ENCODE results near the gene ICAM1.

Gene ICAM1

GRCh38 chr19:10295305-10295846, 24.5 kb downstream of the ICAM1 start:
- DNase-seq: peak; percentile 61

- no peak for DNase-seq
These were observed 25.1 kb downstream of the ICAM1 start for GRCh38 chr19:10295847-10296591.

GRCh38 chr19:10299545-10300458, 28.9 kb downstream of the ICAM1 start:
- DNase-seq: no peak

- no peak for DNase-seq
These were observed 34.4 kb downstream of the ICAM1 start for GRCh38 chr19:10305139-10305806.

- DNase-seq: no peak
These were observed 35.4 kb downstream of the ICAM1 start for GRCh38 chr19:10306327-10306726.

GRCh38 chr19:10309423-10309822, 38.5 kb downstream of the ICAM1 start, which contains the start of gene ZGLP1:
Gene ZGLP1, minus strand, starts transcription at chr19:10309815.
- no peak for DNase-seq

GRCh38 chr19:10315335-10316214, 44.7 kb downstream of the ICAM1 start, which contains the start of gene FDX2:
Gene FDX2, minus strand, starts transcription at chr19:10316015. Its CDS starts 19 bp downstream, at chr19:10315996.
- peak; percentile 79 for DNase-seq

GRCh38 chr19:10316229-10317044, 45.5 kb downstream of the ICAM1 start:
- DNase-seq: no peak

- DNase-seq: no peak
These were observed 46.3 kb downstream of the ICAM1 start for GRCh38 chr19:10317045-10317856.

- no peak for DNase-seq
These were observed 47.0 kb downstream of the ICAM1 start for GRCh38 chr19:10317857-10318462.

GRCh38 chr19:10318807-10319682, 48.1 kb downstream of the ICAM1 start:
- no peak for DNase-seq

- no peak for DNase-seq
These were observed 49.9 kb downstream of the ICAM1 start for GRCh38 chr19:10320602-10321416.

- DNase-seq: no peak
These were observed 50.5 kb downstream of the ICAM1 start for GRCh38 chr19:10321417-10321797.

GRCh38 chr19:10321874-10322835, 51.2 kb downstream of the ICAM1 start:
- no peak for DNase-seq

GRCh38 chr19:10325732-10326131, 54.8 kb downstream of the ICAM1 start:
- DNase-seq: no peak

- DNase-seq: no peak
These were observed 56.9 kb downstream of the ICAM1 start for GRCh38 chr19:10327793-10328192.
